SJCRH30 (cell line): ENCODE data around the gene MORF4L1. TPM values are rescaled to one million over a fixed set of nuclear protein-coding genes. Genes with fewer than 3 reads are reported as not detected.
A peak's percentile ranks its signal among the peaks of the same experiment; 100 is the strongest.

Source experiments
- DNase-seq, 2 experiments: peaks; one replicate each; pipeline ENCODE4 v3.0.0-alpha.2; 2015 to 2020
- H3K27ac ChIP-seq: fragments of 250-450 bp; sonication (Bioruptor Pico); 2 replicates; pipeline ENCODE4 v1.5.1; 2020; ENCODE audit warnings: mild to moderate bottlenecking, moderate library complexity
- H3K27me3 ChIP-seq: fragments of 250-450 bp; sonication (Bioruptor Pico); 2 replicates; pipeline ENCODE4 v1.5.1; 2020; ENCODE audit warnings: mild to moderate bottlenecking, moderate library complexity
- H3K36me3 ChIP-seq: fragments of 250-450 bp; sonication (Bioruptor Pico); 2 replicates; pipeline ENCODE4 v1.5.1; 2020; ENCODE audit warnings: mild to moderate bottlenecking, moderate library complexity
- H3K4me1 ChIP-seq: fragments of 250-450 bp; sonication (Bioruptor Pico); 2 replicates; pipeline ENCODE4 v1.5.1; 2020; ENCODE audit warnings: mild to moderate bottlenecking, moderate library complexity
- H3K4me3 ChIP-seq: fragments of 250-450 bp; sonication (Bioruptor Pico); 2 replicates; pipeline ENCODE4 v1.5.1; 2020; ENCODE audit warnings: mild to moderate bottlenecking, moderate library complexity
- H3K9me3 ChIP-seq: fragments of 250-450 bp; sonication (Bioruptor Pico); replicated peaks from 2 replicates; pipeline ENCODE4 v1.5.1; 2020; ENCODE audit warnings: mild to moderate bottlenecking, moderate library complexity
- total RNA-seq: library from RNA; depleted of rRNA; stranded (reverse); fragments of >200 nt; shearing (Covaris generic); gene quantifications from 2 replicates; pipeline ENCODE4 v1.2.3, GENCODE V29; 2014

Gene MORF4L1
- total RNA-seq, 1 experiment from 2014 or later, result 312 TPM

DNA sequence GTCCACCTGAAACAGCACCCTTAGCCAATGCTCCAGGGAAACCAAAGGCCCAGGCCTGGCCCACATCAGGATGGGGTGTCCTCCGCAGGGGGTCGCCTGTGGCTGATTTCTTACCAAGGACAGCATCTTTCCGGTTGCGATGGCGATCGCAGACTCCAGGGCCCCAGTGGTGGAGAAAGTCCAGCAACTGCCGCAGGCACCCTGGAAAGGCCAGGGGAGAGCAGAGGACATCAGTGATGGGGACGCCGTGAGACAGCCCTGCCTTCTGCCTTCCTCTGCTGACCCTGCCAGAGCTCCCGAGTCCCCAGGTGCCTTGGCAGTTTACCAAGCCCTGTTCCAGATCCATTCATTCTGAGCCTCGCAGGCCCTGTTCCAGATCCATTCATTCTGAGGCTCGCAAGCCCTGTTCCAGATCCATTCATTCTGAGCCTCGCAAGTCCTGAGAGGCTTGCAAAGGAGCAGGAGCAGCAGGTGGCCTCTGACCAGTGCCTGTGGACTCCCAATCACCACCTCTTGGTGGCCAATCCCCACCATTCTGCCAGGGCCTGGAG lies 59.6 kb downstream of the MORF4L1 start:
- Histone ChIP-seq H3K27ac (no peak overlapping the region), H3K36me3 (no peaks in the 10 kb centered on the region), H3K4me3 (no peak overlapping the region), H3K27me3 (no peaks in the 10 kb centered on the region), H3K4me1 (peaks cover 9% of the 10 kb centered on the region; the same call in 1 of the 2 replicates), H3K9me3 (no peaks in the 10 kb centered on the region)
- DNase-seq, result no peak

DNA sequence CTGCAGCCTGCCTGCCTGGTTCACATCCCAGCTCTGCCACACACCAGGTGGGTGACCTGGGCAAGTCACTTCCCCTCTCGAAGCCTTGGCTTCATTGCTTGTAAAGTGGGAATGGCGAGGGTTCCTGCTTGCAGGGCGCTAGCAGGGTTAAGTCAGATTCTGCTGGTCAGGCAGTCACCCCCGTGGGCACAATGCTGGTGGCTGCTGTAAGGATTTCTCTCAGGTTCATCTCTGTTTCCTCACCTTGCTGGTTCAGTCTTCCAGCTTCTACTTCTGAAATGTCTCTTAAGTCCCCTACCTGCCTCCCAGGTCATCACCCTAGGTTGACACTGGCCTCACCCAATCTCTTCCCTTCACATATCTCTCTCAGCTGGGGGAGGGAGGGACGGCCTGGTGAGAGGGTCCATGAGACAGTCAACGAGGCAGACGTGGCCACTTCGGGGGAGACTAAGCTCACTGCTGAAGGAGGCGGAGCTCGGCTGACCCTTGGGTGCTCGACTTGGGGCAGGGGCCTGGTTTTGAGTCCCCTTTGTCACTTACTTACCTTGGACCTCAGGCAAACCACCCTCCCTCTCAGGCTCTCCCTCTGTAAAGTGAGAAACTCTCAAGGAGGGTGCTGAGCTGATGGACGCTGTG lies 60.6 kb downstream of the MORF4L1 start:
- peaks cover 9% of the 10 kb centered on the region; the same call in 1 of the 2 replicates for H3K4me1 ChIP-seq
- H3K4me3 ChIP-seq, result no peak overlapping the region
- H3K36me3 ChIP-seq, result no peaks in the 10 kb centered on the region
- no peaks in the 10 kb centered on the region for H3K9me3 ChIP-seq
- no peaks in the 10 kb centered on the region for H3K27me3 ChIP-seq
- no peak for DNase-seq
- H3K27ac ChIP-seq, result no peak overlapping the region

DNA sequence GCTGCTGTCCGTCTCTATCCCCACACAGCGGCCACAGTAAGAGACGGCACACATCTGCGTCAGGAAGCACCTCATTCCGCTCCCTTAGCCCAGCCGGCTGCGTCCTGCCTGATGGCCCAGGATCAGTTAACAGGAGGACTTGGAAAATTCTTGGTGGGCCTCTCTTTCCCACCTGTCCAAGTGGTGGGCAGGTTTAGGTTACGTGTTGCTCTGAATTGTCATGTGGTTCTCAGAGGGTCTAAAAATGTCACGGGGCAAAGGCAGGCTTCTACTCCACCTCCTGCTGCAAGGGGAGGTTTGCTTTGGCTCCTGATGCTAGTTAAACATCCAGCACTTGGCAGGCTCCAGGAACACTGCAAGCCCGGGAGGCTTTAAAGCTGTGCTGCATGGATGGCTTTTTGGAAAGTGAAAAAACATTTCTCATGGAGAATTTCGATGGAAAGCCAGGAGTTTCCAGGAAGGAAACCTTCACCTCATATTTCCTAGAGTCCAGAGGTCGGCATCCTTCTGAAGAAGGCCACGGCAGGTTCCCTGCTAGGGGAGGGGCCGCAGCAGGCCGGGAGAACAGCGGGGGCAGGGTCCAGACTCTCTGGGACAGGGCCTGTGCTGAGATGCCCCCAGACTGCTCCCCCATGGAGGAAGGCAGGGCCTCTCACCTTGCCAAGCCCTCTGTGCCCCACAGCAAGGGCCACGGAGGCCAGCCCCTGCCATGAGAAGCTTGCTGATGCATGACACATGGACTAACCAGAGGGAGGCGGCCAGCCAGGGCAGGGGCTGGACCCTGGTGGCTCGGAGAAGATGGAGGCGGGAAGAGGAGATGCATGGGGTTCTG lies 61.3 kb downstream of the MORF4L1 start:
- H3K36me3 ChIP-seq, result no peaks in the 10 kb centered on the region
- no peaks in the 10 kb centered on the region for H3K9me3 ChIP-seq
- DNase-seq, result no peak
- H3K4me3 ChIP-seq, result no peak overlapping the region
- H3K4me1 ChIP-seq, result peaks cover 9% of the 10 kb centered on the region; the same call in 1 of the 2 replicates
- no peak overlapping the region for H3K27ac ChIP-seq
- H3K27me3 ChIP-seq, result no peaks in the 10 kb centered on the region

DNA sequence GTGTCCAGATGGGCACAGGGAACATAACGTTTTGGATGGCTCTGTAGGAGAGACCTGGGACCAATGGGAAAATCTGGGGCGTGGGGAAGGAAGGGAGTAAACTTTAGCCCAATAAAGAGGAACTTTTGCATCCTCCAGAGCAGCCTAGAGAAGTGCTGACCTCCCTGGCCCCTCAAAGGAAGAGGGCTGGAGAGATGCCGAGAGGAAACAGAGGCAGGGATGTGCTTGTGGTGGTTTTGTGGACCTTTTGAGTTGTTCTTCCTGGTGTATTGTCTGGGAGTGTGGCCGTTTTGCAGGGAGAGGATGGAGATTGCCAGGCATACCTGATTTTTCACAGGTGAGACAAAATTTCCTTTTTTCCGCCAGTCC lies 61.9 kb downstream of the MORF4L1 start:
- H3K9me3 ChIP-seq, result no peaks in the 10 kb centered on the region
- H3K27me3 ChIP-seq, result no peaks in the 10 kb centered on the region
- no peaks in the 10 kb centered on the region for H3K36me3 ChIP-seq
- peaks cover 9% of the 10 kb centered on the region; the same call in 1 of the 2 replicates for H3K4me1 ChIP-seq
- H3K27ac ChIP-seq, result no peak overlapping the region
- H3K4me3 ChIP-seq, result no peak overlapping the region
- DNase-seq, result no peak

DNA sequence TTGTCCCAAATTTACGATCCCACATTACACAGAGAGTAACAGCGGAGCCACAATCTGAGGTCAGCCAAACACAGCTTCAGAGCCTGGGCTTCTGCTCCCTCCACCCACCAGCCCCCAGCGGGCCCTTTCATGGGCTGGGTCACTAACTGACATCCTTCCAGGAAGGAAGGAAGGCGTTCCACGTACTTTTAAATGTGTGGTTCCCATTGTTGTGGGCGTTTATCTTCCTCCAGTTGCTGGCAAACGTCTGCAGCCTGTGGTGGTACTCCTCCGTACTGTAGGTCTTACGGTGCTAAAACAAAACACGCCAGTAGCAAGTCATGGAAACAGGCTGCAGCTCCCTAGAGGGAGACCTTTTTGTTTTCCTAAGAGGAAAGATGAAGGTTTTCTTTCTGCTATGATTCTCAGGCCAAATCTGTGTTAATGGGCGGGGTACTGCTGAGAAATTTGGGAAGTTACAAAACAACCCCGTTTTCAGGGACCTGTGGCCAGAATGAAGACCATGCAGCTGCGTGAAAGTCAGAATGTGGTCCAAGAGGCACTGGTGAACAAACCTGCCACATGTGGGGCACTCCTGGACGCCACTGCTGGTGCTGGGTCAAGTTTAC lies 64.5 kb downstream of the MORF4L1 start:
- Histone ChIP-seq H3K36me3 (no peaks in the 10 kb centered on the region), H3K9me3 (no peaks in the 10 kb centered on the region), H3K4me1 (no peaks in the 10 kb centered on the region), H3K4me3 (no peak overlapping the region), H3K27me3 (no peaks in the 10 kb centered on the region), H3K27ac (no peak overlapping the region)
- no peak for DNase-seq

DNA sequence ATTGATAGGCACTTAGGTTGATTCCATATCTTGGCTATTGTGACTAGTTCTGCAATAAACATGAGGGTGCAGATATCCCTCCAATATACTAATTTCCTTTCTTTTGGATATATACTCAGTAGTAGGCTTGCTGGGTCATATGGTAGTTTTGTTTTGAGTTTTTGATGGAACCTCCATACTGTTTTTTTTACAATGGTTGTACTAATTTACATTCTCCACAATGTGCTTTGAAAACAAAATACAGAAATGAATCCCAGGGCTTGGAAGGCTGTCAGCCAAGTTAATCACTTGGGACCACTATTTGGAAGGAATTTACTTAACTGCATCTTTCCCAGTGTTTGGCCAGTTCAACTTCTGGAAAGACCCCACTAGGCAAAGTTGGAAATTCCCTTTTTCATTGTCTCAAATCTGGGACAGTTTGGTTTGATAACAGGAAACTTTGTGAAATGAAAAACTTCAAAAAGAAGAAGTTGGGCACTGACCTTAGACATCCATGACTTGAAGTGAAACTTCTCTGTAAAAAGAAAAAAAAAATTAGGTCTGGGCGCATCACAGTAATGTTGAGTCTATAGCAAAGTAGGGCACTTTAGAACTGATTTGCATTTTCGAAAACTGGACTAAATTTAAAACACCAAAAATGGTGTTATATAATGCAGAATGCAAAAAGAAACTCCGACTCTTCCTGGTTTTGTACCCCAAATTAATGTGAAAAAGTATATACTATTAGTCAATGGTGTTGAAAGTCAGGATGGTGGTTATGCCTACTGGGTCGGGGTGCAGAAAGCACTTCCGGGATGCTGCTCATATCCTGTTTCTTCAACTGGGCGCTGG lies 66.2 kb downstream of the MORF4L1 start:
- H3K36me3 ChIP-seq, result no peaks in the 10 kb centered on the region
- no peaks in the 10 kb centered on the region for H3K9me3 ChIP-seq
- no peak overlapping the region for H3K27ac ChIP-seq
- no peak overlapping the region for H3K4me3 ChIP-seq
- H3K4me1 ChIP-seq, result no peaks in the 10 kb centered on the region
- H3K27me3 ChIP-seq, result no peaks in the 10 kb centered on the region
- DNase-seq, result no peak

DNA sequence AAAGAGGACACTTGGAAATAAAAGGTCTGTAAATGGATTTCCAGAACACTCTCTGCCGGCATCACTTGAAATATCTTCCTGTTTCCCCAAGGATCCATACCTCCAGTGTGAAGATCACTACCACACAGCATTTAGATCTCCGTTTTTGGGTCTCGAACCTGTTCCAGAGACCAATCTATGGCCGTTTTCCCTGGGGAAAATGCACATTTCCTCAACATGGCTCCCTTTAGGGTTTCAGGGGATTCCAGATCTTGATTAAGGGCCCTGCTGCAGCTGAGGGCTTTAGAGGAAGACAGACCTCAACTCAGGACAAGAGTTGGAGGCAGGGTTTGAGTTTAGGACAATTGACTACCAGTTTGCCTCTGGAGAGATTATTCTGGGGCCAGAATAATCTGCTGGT lies 70.1 kb downstream of the MORF4L1 start:
- Histone ChIP-seq H3K9me3 (no peaks in the 10 kb centered on the region), H3K27me3 (no peaks in the 10 kb centered on the region), H3K4me1 (no peaks in the 10 kb centered on the region), H3K27ac (no peak overlapping the region), H3K4me3 (no peak overlapping the region), H3K36me3 (no peaks in the 10 kb centered on the region)
- no peak for DNase-seq

DNA sequence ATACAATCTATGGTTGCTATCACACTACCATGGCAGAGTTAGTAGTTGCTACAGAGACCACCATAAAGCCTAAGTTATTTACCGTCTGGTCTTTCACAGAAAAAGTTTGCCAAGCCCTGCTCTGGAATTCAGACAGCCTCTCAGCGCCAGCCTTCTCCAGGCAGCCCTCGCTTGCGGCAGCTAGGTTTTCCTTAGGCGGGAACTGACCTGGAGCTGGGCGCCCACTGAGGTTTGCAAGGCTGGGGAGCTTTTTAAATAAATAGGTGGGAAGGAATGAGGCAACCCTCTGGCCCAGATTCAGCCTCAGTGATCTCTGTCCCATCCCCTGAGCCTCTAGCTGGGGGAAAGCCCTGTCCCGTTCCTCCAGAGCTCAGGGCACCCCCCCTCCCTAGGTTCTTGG lies 71.0 kb downstream of the MORF4L1 start:
- no peak for DNase-seq
- H3K4me1 ChIP-seq, result no peaks in the 10 kb centered on the region

DNA sequence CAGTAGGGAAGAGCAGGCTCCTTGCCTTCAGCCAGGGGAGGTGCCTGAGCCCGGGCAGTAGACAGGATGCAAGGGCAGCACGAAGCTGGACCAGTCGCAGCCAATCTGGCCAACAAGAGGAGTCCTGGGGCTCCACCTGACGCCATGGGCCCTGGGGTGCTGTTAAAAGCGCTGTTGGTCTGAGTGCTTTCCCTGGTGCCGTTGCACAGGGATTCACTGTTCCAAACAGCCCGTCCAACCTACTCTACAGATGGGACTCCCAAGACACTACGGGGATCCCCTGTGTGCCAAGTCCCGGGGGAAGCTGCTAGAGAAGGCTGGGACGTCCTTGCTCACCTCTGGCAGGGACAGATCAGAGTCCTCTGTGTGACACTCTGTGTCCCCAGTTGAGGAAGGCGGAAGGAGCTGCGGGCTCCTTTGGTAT lies 71.5 kb downstream of the MORF4L1 start:
- DNase-seq, result no peak
- Histone ChIP-seq H3K27ac (no peak overlapping the region), H3K36me3 (no peaks in the 10 kb centered on the region), H3K9me3 (no peaks in the 10 kb centered on the region), H3K4me1 (no peaks in the 10 kb centered on the region), H3K4me3 (peak overlapping the region; percentile 54), H3K27me3 (no peaks in the 10 kb centered on the region)

More for the DNA sequence above, 71.0 kb downstream of the MORF4L1 start:
- Histone ChIP-seq H3K4me3 (no peak overlapping the region), H3K36me3 (no peaks in the 10 kb centered on the region), H3K9me3 (no peaks in the 10 kb centered on the region), H3K27me3 (no peaks in the 10 kb centered on the region), H3K27ac (no peak overlapping the region)

DNA sequence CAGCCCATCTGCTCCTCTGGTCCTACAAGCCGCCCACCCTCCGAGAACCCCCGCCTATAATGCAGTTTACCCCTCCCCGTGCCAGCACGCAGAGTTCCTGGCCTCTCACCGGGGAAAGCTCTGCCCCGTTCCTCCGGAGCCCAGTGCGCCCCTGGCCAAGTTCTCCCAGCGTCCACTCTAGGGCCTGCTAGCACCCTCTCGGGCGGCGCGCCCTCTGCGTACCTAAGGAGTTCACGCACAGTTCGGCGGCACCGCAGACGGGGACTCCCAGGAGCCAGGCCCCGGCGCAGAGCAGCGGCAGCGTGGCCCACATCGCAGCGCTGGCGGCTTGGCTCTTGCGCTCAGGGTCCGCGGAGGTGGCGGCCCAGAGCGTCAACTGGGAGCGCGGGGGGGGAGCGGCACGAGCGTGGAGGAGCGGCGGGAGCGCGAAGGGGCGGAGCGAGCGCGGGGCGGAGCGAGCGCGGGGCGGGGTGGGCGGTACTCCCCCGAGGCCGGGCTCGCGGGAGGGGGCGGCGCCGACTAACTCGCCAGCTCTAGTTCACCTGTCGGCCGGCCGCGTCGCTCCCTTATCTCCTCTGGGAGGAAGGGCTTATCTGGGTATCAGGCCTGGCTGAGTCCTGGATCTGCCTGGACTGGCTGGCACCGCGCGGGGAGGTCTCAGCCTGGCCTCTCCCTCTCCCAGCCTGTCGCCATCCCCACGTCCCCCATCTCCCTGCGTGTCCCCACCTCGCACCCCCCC lies 72.1 kb downstream of the MORF4L1 start, which contains the start of gene CTSH:
TSS of gene CTSH (minus strand) at position 378 of the 739 bp plus-strand sequence. CDS start at position 313, 65 bp downstream.
- no peaks in the 10 kb centered on the region for H3K36me3 ChIP-seq
- H3K4me1 ChIP-seq, result no peaks in the 10 kb centered on the region
- H3K9me3 ChIP-seq, result no peaks in the 10 kb centered on the region
- no peak within 1 kb of the TSS for H3K27ac ChIP-seq
- no peaks in the 10 kb centered on the region for H3K27me3 ChIP-seq
- DNase-seq, result peak; percentile 63 to 69
- peak within 1 kb of the TSS; percentile 54 for H3K4me3 ChIP-seq

DNA sequence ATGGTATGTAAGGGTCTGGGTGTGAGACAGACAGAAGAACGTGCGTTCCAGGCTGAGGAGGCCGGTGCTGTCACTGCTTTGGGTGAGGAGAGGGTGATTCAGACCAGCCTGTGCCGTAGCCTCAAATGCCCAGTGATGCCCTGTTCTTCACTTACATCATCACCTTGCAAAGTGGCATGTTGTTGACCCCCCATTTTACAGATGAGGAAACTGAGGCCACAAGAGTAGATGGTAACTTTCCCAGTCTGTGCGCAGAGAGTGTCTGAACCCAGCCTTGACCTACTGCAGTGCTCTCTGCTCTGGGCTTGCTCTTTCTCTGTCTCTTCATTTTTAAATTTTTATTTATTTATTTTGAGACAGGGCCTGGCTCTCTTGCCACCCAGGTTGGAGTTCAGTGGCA lies 73.8 kb downstream of the MORF4L1 start:
- Histone ChIP-seq H3K9me3 (no peaks in the 10 kb centered on the region), H3K27me3 (no peaks in the 10 kb centered on the region), H3K4me1 (no peaks in the 10 kb centered on the region), H3K4me3 (no peak overlapping the region), H3K36me3 (no peaks in the 10 kb centered on the region), H3K27ac (no peak overlapping the region)
- DNase-seq, result no peak

DNA sequence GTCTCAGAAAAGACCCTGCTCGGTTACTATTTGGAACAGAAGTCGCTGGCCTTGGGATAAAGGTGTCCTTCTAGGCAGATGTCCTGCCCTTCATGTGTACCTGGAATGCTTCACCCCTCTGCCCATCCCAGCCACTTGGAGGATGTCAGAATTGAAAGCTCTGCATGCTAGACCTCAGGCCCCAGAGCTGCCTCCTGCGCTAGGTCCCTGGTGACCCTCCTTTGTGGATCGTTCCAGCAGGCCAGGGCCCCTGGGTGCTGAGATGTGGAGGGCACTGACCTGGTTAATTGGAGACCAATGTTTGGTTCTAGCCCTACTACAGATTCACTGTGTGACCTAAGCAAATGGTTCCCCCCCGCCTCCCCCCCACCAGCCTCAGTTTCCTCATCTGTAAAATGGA lies 74.8 kb downstream of the MORF4L1 start:
- no peaks in the 10 kb centered on the region for H3K4me1 ChIP-seq
- no peaks in the 10 kb centered on the region for H3K36me3 ChIP-seq
- no peak for DNase-seq
- no peaks in the 10 kb centered on the region for H3K9me3 ChIP-seq
- H3K27ac ChIP-seq, result no peak overlapping the region
- no peak overlapping the region for H3K4me3 ChIP-seq
- no peaks in the 10 kb centered on the region for H3K27me3 ChIP-seq
